GM12878 (cell line): ENCODE results near the gene HSPA4. TPM values are rescaled to one million over a fixed set of nuclear protein-coding genes. Genes with fewer than 3 reads are reported as not detected.

ENCODE experiments used
- ATF7 ChIP-seq: fragments of 450-650 bp; IDR thresholded peaks from 2 replicates; pipeline ENCODE4 v1.6.1; 2016; ENCODE audit warnings: low read depth, mild to moderate bottlenecking
- BMI1 ChIP-seq: fragments of 450-650 bp; IDR thresholded peaks from 2 replicates; pipeline ENCODE4 v1.6.1; 2016; ENCODE audit warnings: mild to moderate bottlenecking, moderate library complexity, borderline replicate concordance
- ESRRA ChIP-seq: IDR thresholded peaks from 2 replicates; pipeline ENCODE4 v1.6.1; 2012; ENCODE audit warnings: mild to moderate bottlenecking, low read length, improper control_type of control experiment
- GABPA ChIP-seq: IDR thresholded peaks from 2 replicates; pipeline ENCODE4 v1.6.1; 2014; ENCODE audit warnings: antibody characterized with exemption, low read depth, mild to moderate bottlenecking, inconsistent platforms
- IRF4 ChIP-seq: IDR thresholded peaks from 2 replicates; pipeline ENCODE4 v1.6.1; 2011; ENCODE audit warnings: low read depth, low read length
- KAT2A ChIP-seq: conservative IDR thresholded peaks from 2 replicates; pipeline ENCODE4 v1.6.1; 2011; ENCODE audit warnings: low read depth, low read length; ENCODE audit not compliant: control insufficient read depth
- MEF2B ChIP-seq: fragments of 450-650 bp; IDR thresholded peaks from 2 replicates; pipeline ENCODE4 v1.6.1; 2018; ENCODE audit warnings: mild to moderate bottlenecking, moderate library complexity; ENCODE audit not compliant: partially characterized antibody, poor library complexity, severe bottlenecking
- NFXL1 ChIP-seq: fragments of 450-650 bp; IDR thresholded peaks from 2 replicates; pipeline ENCODE4 v1.6.1; 2017; ENCODE audit warnings: antibody characterized with exemption, mild to moderate bottlenecking, borderline replicate concordance
- RELA ChIP-seq: fragments of 450-650 bp; IDR thresholded peaks from 2 replicates; pipeline ENCODE4 v1.8.0; 2014; ENCODE audit warnings: borderline replicate concordance; ENCODE audit not compliant: partially characterized antibody
- SP1 ChIP-seq: IDR thresholded peaks from one replicate; pipeline ENCODE4 v1.6.1; 2011; ENCODE audit warnings: low read depth, low read length
- SUZ12 ChIP-seq: fragments of 200-600 bp; sonication (generic); IDR thresholded peaks from one replicate; pipeline ENCODE4 v1.6.1; 2018; ENCODE audit warnings: antibody characterized with exemption, mild to moderate bottlenecking; ENCODE audit not compliant: unreplicated experiment
- ZBED1 ChIP-seq: IDR thresholded peaks from 2 replicates; pipeline ENCODE4 v1.6.1; 2016; ENCODE audit warnings: borderline replicate concordance
- ZNF384 ChIP-seq: IDR thresholded peaks from 2 replicates; pipeline ENCODE4 v1.6.1; 2012; ENCODE audit warnings: low read depth, mild to moderate bottlenecking, low read length, improper control_type of control experiment, borderline replicate concordance
- polyA plus RNA-seq, 11 experiments: library from polyadenylated mRNA; depleted of rRNA in 4 of 11; unstranded in 6 of 11; stranded (reverse) in 5 of 11; fragments of >200 nt; fragmentation: Nextera tagmentation in 4 of 11; fragmentation: Illumina TruSeq in 1 of 11; extraction: Ambion mirVana in 4 of 11; extraction: Trizol in 1 of 11; gene quantifications; 1 replicate in 1 of 11; 2 replicates in 10 of 11; pipeline versions ENCODE4 v1.2.1 to v1.2.3, GENCODE V29; 2011 to 2016; ENCODE audit warnings: inconsistent platforms in 2 of 11, missing spikeins in 2 of 11, low read depth in 1 of 11
- total RNA-seq, 4 experiments: library from RNA; depleted of rRNA in 3 of 4; stranded (reverse); fragments of >200 nt in 3 of 4; fragmentation: Illumina TruSeq in 1 of 4; extraction: Trizol in 1 of 4; gene quantifications; 2 replicates each; pipeline versions ENCODE4 v1.2.1 to v1.2.3, GENCODE V29; 2013 to 2021
- TF ChIP-seq, protein P1 (sequence below): fragments of 450-650 bp; IDR thresholded peaks from 2 replicates; pipeline ENCODE4 v1.6.1; 2017; ENCODE audit warnings: antibody characterized with exemption, mild to moderate bottlenecking, moderate library complexity
- TF ChIP-seq, protein P2 (sequence below): fragments of 450-650 bp; IDR thresholded peaks from 2 replicates; pipeline ENCODE4 v1.6.1; 2017; ENCODE audit warnings: mild to moderate bottlenecking
- TF ChIP-seq, protein P3 (sequence below): fragments of 450-650 bp; IDR thresholded peaks from 2 replicates; pipeline ENCODE4 v1.6.1; 2017; ENCODE audit warnings: low read depth, mild to moderate bottlenecking, moderate library complexity
- TF ChIP-seq, protein P4 (sequence below): fragments of 450-650 bp; IDR thresholded peaks from 2 replicates; pipeline ENCODE4 v1.6.1; 2018; ENCODE audit warnings: mild to moderate bottlenecking, low read depth, moderate library complexity; ENCODE audit not compliant: partially characterized antibody

The HSPA4 gene
- total and polyA plus RNA-seq, 10 of the 15 experiments (the other 5 are each of a cell fraction or from before 2014, with no cell fraction given), result 61.6 to 234 (median 116) TPM

DNA sequence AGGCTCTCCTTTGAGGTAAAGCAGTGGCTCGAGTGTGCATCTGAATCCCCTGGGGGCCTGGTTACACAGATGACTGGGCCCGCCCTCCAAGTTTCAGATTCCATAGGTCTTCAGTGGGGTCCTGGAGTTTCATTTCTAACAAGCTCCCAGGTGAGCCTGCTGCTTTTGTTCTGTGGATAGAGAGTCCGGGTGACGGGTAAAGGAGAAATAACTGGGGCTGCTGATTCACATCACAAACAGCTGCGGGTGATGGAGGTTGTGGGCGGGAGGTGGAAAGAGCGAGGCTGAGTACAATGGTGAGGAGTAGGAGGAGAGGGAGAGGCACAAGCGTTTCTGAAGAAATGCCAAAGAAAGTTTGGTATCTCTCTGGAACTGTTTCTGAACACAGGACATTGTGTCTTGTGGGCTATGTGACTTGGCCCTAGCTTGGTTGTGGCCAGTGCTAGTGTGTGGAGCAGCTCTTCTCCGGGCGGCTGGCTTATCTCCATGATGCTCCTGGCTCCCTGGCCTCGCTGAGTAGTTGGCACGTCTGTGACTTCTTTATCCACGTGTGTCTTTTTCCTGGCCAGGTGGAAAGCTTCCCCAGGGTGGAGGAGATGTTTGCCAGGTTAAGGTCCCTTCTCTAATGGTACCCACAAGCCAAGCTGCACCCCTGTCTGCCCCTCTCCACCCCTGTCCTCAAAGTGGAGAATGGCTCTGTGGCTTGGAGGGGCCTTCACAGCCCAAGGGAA is 61.7 kb downstream of the HSPA4 start (continued):
- TF ChIP-seq, protein P1, sequence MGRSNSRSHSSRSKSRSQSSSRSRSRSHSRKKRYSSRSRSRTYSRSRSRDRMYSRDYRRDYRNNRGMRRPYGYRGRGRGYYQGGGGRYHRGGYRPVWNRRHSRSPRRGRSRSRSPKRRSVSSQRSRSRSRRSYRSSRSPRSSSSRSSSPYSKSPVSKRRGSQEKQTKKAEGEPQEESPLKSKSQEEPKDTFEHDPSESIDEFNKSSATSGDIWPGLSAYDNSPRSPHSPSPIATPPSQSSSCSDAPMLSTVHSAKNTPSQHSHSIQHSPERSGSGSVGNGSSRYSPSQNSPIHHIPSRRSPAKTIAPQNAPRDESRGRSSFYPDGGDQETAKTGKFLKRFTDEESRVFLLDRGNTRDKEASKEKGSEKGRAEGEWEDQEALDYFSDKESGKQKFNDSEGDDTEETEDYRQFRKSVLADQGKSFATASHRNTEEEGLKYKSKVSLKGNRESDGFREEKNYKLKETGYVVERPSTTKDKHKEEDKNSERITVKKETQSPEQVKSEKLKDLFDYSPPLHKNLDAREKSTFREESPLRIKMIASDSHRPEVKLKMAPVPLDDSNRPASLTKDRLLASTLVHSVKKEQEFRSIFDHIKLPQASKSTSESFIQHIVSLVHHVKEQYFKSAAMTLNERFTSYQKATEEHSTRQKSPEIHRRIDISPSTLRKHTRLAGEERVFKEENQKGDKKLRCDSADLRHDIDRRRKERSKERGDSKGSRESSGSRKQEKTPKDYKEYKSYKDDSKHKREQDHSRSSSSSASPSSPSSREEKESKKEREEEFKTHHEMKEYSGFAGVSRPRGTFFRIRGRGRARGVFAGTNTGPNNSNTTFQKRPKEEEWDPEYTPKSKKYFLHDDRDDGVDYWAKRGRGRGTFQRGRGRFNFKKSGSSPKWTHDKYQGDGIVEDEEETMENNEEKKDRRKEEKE, result no peak
- TF ChIP-seq ESRRA (no peak), NFXL1 (no peak), MEF2B (peak; percentile 64), SUZ12 (no peak), ATF7 (no peak), KAT2A (no peak), RELA (no peak), BMI1 (no peak), GABPA (no peak), IRF4 (no peak), SP1 (no peak), ZNF384 (no peak), ZBED1 (no peak)
- TF ChIP-seq, protein P2, sequence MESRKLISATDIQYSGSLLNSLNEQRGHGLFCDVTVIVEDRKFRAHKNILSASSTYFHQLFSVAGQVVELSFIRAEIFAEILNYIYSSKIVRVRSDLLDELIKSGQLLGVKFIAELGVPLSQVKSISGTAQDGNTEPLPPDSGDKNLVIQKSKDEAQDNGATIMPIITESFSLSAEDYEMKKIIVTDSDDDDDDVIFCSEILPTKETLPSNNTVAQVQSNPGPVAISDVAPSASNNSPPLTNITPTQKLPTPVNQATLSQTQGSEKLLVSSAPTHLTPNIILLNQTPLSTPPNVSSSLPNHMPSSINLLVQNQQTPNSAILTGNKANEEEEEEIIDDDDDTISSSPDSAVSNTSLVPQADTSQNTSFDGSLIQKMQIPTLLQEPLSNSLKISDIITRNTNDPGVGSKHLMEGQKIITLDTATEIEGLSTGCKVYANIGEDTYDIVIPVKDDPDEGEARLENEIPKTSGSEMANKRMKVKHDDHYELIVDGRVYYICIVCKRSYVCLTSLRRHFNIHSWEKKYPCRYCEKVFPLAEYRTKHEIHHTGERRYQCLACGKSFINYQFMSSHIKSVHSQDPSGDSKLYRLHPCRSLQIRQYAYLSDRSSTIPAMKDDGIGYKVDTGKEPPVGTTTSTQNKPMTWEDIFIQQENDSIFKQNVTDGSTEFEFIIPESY, result no peak
- TF ChIP-seq, protein P3, sequence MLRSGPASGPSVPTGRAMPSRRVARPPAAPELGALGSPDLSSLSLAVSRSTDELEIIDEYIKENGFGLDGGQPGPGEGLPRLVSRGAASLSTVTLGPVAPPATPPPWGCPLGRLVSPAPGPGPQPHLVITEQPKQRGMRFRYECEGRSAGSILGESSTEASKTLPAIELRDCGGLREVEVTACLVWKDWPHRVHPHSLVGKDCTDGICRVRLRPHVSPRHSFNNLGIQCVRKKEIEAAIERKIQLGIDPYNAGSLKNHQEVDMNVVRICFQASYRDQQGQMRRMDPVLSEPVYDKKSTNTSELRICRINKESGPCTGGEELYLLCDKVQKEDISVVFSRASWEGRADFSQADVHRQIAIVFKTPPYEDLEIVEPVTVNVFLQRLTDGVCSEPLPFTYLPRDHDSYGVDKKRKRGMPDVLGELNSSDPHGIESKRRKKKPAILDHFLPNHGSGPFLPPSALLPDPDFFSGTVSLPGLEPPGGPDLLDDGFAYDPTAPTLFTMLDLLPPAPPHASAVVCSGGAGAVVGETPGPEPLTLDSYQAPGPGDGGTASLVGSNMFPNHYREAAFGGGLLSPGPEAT, result no peak
- TF ChIP-seq, protein P4, sequence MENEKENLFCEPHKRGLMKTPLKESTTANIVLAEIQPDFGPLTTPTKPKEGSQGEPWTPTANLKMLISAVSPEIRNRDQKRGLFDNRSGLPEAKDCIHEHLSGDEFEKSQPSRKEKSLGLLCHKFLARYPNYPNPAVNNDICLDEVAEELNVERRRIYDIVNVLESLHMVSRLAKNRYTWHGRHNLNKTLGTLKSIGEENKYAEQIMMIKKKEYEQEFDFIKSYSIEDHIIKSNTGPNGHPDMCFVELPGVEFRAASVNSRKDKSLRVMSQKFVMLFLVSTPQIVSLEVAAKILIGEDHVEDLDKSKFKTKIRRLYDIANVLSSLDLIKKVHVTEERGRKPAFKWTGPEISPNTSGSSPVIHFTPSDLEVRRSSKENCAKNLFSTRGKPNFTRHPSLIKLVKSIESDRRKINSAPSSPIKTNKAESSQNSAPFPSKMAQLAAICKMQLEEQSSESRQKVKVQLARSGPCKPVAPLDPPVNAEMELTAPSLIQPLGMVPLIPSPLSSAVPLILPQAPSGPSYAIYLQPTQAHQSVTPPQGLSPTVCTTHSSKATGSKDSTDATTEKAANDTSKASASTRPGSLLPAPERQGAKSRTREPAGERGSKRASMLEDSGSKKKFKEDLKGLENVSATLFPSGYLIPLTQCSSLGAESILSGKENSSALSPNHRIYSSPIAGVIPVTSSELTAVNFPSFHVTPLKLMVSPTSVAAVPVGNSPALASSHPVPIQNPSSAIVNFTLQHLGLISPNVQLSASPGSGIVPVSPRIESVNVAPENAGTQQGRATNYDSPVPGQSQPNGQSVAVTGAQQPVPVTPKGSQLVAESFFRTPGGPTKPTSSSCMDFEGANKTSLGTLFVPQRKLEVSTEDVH, result no peak
